Fibroblast of mammary gland (primary cell): Measurements from ENCODE around the gene ETV6.
A peak's percentile ranks its signal among the peaks of the same experiment; 100 is the strongest.
"Not testable (repeated sequence)": the region's sequence is repeated elsewhere in the genome, so short reads cannot be mapped to it uniquely, and the experiment has no call there.

Source experiments
- DNase-seq: peaks from one replicate; pipeline ENCODE4 v3.0.0-alpha.2; 2010; ENCODE audit warnings: low read depth
- H3K4me3 ChIP-seq: 2 replicates; pipeline ENCODE4 v1.5.1; 2011; ENCODE audit warnings: low read depth, mild to moderate bottlenecking, low read length, moderate library complexity; ENCODE audit not compliant: control insufficient read depth
- CTCF ChIP-seq: conservative IDR thresholded peaks from 2 replicates; pipeline ENCODE4 v1.5.1; 2011; ENCODE audit warnings: low read depth, low read length, inconsistent platforms; ENCODE audit not compliant: control insufficient read depth, insufficient read depth

ETV6 gene

GRCh38 chr12:11618046-11618445 is 31.4 kb upstream of the ETV6 start:
- no peak for TF ChIP-seq CTCF
- H3K4me3 ChIP-seq: no peak overlapping the region
- no peak for DNase-seq

GRCh38 chr12:11621797-11622423 is 27.6 kb upstream of the ETV6 start:
- no peak overlapping the region for H3K4me3 ChIP-seq
- DNase-seq: peak; percentile 21
- TF ChIP-seq CTCF: peak; percentile 19

- peak; percentile 21 for TF ChIP-seq CTCF
- no peak overlapping the region for H3K4me3 ChIP-seq
- DNase-seq: no peak
Measured at GRCh38 chr12:11622876-11623281, 26.6 kb upstream of the ETV6 start.

- DNase-seq: no peak
- TF ChIP-seq CTCF: no peak
Measured at GRCh38 chr12:11623382-11623781, 26.1 kb upstream of the ETV6 start.

GRCh38 chr12:11624116-11624515 is 25.4 kb upstream of the ETV6 start:
- no peak for TF ChIP-seq CTCF
- DNase-seq: no peak

More at GRCh38 chr12:11623382-11623781, 26.1 kb upstream of the ETV6 start:
- H3K4me3 ChIP-seq: no peak overlapping the region

GRCh38 chr12:11627709-11628108 is 21.8 kb upstream of the ETV6 start:
- DNase-seq, H3K4me3 ChIP-seq: not testable (repeated sequence)

More at GRCh38 chr12:11624116-11624515, 25.4 kb upstream of the ETV6 start:
- no peak overlapping the region for H3K4me3 ChIP-seq

GRCh38 chr12:11628353-11628752 is 21.1 kb upstream of the ETV6 start:
- DNase-seq: no peak
- H3K4me3 ChIP-seq: no peak overlapping the region
- no peak for TF ChIP-seq CTCF
